ENCODE results near the gene RCC2. TPM values are rescaled to one million over a fixed set of nuclear protein-coding genes. Genes with fewer than 3 reads are reported as not detected.

The RCC2 gene
- total RNA-seq, 2 experiments from 2014 or later = 133 to 194 TPM

- no peaks in the 10 kb centered on the region for H3K9me3 Mint-ChIP-seq (ENCODE audit: low read depth)
- no peak within 1 kb of the TSS for H3K27ac Mint-ChIP-seq
- no peak within 1 kb of the TSS for H3K4me3 Mint-ChIP-seq
- CTCF ChIA-PET = no interaction called here
- no peaks in the 10 kb centered on the region for H3K4me1 Mint-ChIP-seq
- ATAC-seq = no peak
- no peak for DNase-seq
- peaks cover 15% of the 10 kb centered on the region for H3K27me3 Mint-ChIP-seq
- H3K36me3 Mint-ChIP-seq = no peaks in the 10 kb centered on the region
These were observed 67.6 kb downstream of the RCC2 start, which contains the start of gene PADI6 for GRCh38 chr1:17371896-17372295. PADI6 (plus strand) TSS chr1:17372196; CDS start chr1:17372246, 50 bp downstream.

GRCh38 chr1:17370618-17371017 is 68.9 kb downstream of the RCC2 start:
- CTCF ChIA-PET = interaction anchor here (1.0 kb wide), 1 partner anchor 124 kb away, joined by 3 read pairs; no protein-coding TSS in a partner anchor
- no peak overlapping the region for H3K27ac Mint-ChIP-seq
- H3K9me3 Mint-ChIP-seq (ENCODE audit: low read depth) = no peaks in the 10 kb centered on the region
- no peaks in the 10 kb centered on the region for H3K36me3 Mint-ChIP-seq
- peaks cover 13% of the 10 kb centered on the region for H3K27me3 Mint-ChIP-seq
- H3K4me1 Mint-ChIP-seq = no peaks in the 10 kb centered on the region
- DNase-seq = no peak
- H3K4me3 Mint-ChIP-seq = no peak overlapping the region
- ATAC-seq = no peak

DNA sequence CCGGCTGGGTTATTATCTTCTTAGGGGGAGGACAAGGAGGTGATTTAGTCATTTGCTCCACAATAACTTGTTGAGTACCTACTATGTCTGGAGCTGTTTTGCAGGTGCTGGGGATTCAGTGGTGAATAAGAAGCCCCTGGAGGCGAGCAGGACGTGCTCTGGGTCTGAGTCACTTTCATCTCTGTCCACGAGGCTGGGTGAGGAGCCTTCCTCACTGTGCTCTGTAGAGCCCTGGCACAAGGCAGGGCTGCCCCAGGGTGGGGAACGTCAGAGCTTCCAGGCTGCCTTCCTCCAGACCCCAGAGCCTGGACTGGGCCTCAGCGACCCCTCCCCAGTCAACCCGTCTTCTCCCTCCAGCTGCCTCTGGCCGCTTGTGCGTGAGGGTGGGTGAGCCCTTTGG is 70.0 kb downstream of the RCC2 start:
- no peak overlapping the region for H3K27ac Mint-ChIP-seq
- no peak overlapping the region for H3K4me3 Mint-ChIP-seq
- no peaks in the 10 kb centered on the region for H3K4me1 Mint-ChIP-seq
- no peaks in the 10 kb centered on the region for H3K36me3 Mint-ChIP-seq
- DNase-seq = no peak
- no peak for ATAC-seq
- peaks cover 13% of the 10 kb centered on the region for H3K27me3 Mint-ChIP-seq
- H3K9me3 Mint-ChIP-seq (ENCODE audit: low read depth) = no peaks in the 10 kb centered on the region
- CTCF ChIA-PET = no interaction called here

- Mint-ChIP-seq H3K9me3 (ENCODE audit: low read depth) (no peaks in the 10 kb centered on the region), H3K27me3 (peaks cover 13% of the 10 kb centered on the region), H3K4me1 (no peaks in the 10 kb centered on the region), H3K36me3 (no peaks in the 10 kb centered on the region), H3K4me3 (no peak overlapping the region), H3K27ac (no peak overlapping the region)
- CTCF ChIA-PET = no interaction called here
- no peak for DNase-seq
- no peak for ATAC-seq
These were observed 74.2 kb downstream of the RCC2 start for GRCh38 chr1:17365293-17365692.

DNA sequence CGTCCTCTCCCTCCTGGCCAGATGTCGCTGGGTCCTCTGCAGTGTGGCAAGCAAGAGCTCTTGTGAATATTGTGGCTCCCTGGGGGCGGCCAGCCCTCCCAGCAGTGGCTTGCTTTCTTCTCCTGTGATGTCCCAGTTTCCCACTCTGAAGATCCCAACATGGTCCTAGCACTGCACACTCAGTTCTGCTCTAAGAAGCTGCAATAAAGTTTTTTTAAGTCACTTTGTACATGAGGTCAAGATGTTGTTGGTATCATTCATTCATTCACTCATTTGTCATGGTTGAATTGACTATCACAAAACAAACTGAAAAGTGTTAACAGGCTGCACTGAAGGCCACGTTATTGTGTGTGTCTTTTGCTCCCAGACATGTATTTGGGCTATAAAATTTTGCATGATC is 75.7 kb downstream of the RCC2 start:
- Mint-ChIP-seq H3K4me1 (no peaks in the 10 kb centered on the region), H3K36me3 (no peaks in the 10 kb centered on the region), H3K27ac (no peak overlapping the region), H3K9me3 (ENCODE audit: low read depth) (no peaks in the 10 kb centered on the region), H3K4me3 (no peak overlapping the region), H3K27me3 (peaks cover 5% of the 10 kb centered on the region)
- CTCF ChIA-PET = no interaction called here
- ATAC-seq (no peak), DNase-seq (no peak)

- no peak overlapping the region for H3K4me3 Mint-ChIP-seq
- DNase-seq (no peak), ATAC-seq (no peak)
- peaks cover 5% of the 10 kb centered on the region for H3K27me3 Mint-ChIP-seq
- H3K27ac Mint-ChIP-seq = no peak overlapping the region
- no peaks in the 10 kb centered on the region for H3K9me3 Mint-ChIP-seq (ENCODE audit: low read depth)
- H3K36me3 Mint-ChIP-seq = no peaks in the 10 kb centered on the region
- CTCF ChIA-PET = no interaction called here
- no peaks in the 10 kb centered on the region for H3K4me1 Mint-ChIP-seq
These were observed 76.1 kb downstream of the RCC2 start for GRCh38 chr1:17363351-17363750.

- Mint-ChIP-seq H3K9me3 (ENCODE audit: low read depth) (no peaks in the 10 kb centered on the region), H3K4me1 (peaks cover under 1% of the 10 kb centered on the region), H3K36me3 (no peaks in the 10 kb centered on the region), H3K27me3 (peaks cover 2% of the 10 kb centered on the region), H3K4me3 (no peak overlapping the region), H3K27ac (no peak overlapping the region)
- DNase-seq (no peak), ATAC-seq (no peak)
- CTCF ChIA-PET = no interaction called here
These were observed 77.8 kb downstream of the RCC2 start for GRCh38 chr1:17361687-17362086.

DNA sequence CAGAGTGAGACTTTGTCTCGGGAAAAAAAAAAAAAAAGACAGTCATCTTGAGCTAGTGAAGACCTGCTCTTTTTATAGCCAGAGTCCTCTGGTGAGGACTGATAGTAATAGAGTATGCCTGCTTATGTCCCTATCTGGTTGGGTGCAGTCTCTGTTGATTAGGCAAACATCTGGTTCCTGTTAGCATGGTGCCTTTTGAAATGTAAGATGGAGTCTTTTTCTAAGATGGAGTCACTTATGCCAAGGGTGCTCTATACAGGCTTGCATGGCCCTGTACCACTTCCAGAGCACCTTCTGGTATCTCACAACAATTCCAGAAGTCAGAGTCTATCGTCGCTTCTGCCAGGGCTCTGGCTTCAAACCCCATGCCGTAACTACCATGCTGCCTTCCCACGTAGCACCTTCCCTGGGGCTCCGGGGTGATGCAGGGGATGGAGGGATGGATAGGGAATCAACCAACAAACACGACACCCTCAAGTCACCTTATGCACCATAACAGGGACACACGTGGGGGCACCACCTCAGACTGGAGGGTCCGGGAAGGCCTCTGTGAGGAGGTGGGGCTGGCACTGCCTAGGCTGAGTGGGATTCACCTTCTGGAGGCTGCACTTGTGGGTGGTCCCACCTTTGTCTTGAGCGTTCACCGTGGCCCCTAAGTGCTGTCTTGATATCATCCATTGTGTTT is 79.1 kb downstream of the RCC2 start:
- Mint-ChIP-seq H3K36me3 (no peaks in the 10 kb centered on the region), H3K27me3 (no peaks in the 10 kb centered on the region), H3K4me1 (peaks cover 5% of the 10 kb centered on the region), H3K4me3 (no peak overlapping the region), H3K27ac (no peak overlapping the region), H3K9me3 (ENCODE audit: low read depth) (no peaks in the 10 kb centered on the region)
- ATAC-seq = no peak
- CTCF ChIA-PET = no interaction called here
- no peak for DNase-seq

GRCh38 chr1:17359808-17360207 is 79.7 kb downstream of the RCC2 start:
- CTCF ChIA-PET = no interaction called here
- DNase-seq (no peak), ATAC-seq (no peak)
- Mint-ChIP-seq H3K27me3 (no peaks in the 10 kb centered on the region), H3K27ac (no peak overlapping the region), H3K4me3 (no peak overlapping the region), H3K36me3 (no peaks in the 10 kb centered on the region), H3K4me1 (peaks cover 5% of the 10 kb centered on the region), H3K9me3 (ENCODE audit: low read depth) (no peaks in the 10 kb centered on the region)

DNA sequence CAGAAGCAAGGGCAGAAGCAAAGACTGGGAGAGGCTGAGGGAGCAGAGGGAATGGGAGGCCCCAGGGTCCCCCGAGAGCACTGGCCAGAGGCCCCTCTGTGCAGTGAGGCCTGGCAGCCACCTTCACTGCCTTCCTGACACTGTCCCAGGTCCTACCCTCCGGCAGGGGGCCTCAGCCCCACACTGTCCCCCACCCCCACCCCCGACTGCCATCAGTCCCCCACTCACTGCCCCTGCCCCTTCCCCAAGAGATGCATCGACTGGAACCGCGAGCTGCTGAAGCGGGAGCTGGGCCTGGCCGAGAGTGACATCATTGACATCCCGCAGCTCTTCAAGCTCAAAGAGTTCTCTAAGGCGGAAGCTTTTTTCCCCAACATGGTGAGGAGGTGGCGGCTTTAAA is 80.4 kb downstream of the RCC2 start:
- peaks cover 5% of the 10 kb centered on the region for H3K4me1 Mint-ChIP-seq
- CTCF ChIA-PET = no interaction called here
- DNase-seq = no peak
- H3K36me3 Mint-ChIP-seq = no peaks in the 10 kb centered on the region
- no peaks in the 10 kb centered on the region for H3K9me3 Mint-ChIP-seq (ENCODE audit: low read depth)
- H3K27me3 Mint-ChIP-seq = no peaks in the 10 kb centered on the region
- no peak for ATAC-seq
- no peak overlapping the region for H3K27ac Mint-ChIP-seq
- no peak overlapping the region for H3K4me3 Mint-ChIP-seq

DNA sequence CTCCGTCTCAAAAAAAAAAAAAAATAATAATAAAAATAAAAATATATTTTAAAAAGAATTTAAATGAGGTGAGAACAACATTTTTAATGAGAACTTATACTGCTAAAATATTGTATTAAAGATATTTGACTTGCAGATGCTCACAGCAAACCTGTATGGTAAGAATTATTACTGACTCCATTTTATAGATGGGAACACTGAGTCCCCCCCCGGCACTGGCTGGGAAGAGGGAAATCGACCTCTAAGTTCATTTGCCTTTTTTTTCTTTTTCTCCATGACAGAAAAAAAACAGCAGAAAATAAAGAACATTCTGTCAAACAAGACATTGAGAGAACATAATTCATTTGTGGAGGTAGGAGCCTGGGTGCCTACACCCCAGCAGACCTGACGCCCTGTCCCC is 80.9 kb downstream of the RCC2 start:
- CTCF ChIA-PET = no interaction called here
- Mint-ChIP-seq H3K4me1 (peaks cover 5% of the 10 kb centered on the region), H3K27ac (no peak overlapping the region), H3K36me3 (no peaks in the 10 kb centered on the region), H3K4me3 (no peak overlapping the region), H3K9me3 (ENCODE audit: low read depth) (no peaks in the 10 kb centered on the region), H3K27me3 (no peaks in the 10 kb centered on the region)
- DNase-seq = no peak
- ATAC-seq = no peak

Other genes starting within 250 kb of the RCC2 start
- gene PADI1, start 234.5 kb downstream of the RCC2 start, total RNA-seq = not detected
- gene PADI3, start 190.6 kb downstream of the RCC2 start, total RNA-seq = not detected
- under 1 TPM; 0.41 to 0.45 TPM for gene PADI4, start 131.5 kb downstream of the RCC2 start, total RNA-seq
- not detected for gene PADI6, start 67.5 kb downstream of the RCC2 start, total RNA-seq
- not detected for gene ARHGEF10L, start 100.0 kb upstream of the RCC2 start, total RNA-seq

All from activated CD8-positive, alpha-beta memory T cell treated with anti-CD3 and anti-CD28 coated beads, Interleukin-2, amount 10 ng/mL, durations not matched to agents 7 days and 5 days (primary cell).